HEK293 (cell line): ENCODE data around the gene FYCO1.

Experiments used
- CTCF ChIA-PET: fragments of 350-600 bp; formaldehyde crosslinking; extraction: SDS; loops from one replicate; lab custom pipeline; 2021; ENCODE audit warnings: antibody characterized with exemption; lab: Yijun Ruan, JAX
- POLR2A ChIA-PET: fragments of 300-600 bp; formaldehyde crosslinking; extraction: SDS; loops from one replicate; lab custom pipeline; 2020; ENCODE audit warnings: antibody characterized with exemption, inconsistent platforms; lab: Yijun Ruan, JAX
- H3K27ac ChIP-seq: fragments of 200-500 bp; sonication (Bioruptor generic); 2 replicates; pipeline ENCODE4 v1.5.1; 2014; ENCODE audit warnings: low read depth, low read length, control low read depth, inconsistent platforms; ENCODE audit errors: extremely low read depth
- H3K36me3 ChIP-seq, 2 experiments: fragments of 200-500 bp in 1 of 2; sonication (Bioruptor generic) in 1 of 2; 1 replicate in 1 of 2; 2 replicates in 1 of 2; pipeline ENCODE4 v1.5.1; 2014 to 2017; ENCODE audit warnings: inconsistent platforms in 2 of 2, low read length in 2 of 2; ENCODE audit not compliant: control insufficient read depth in 2 of 2, insufficient read depth in 1 of 2
- H3K4me1 ChIP-seq: fragments of 200-500 bp; sonication (Bioruptor generic); 2 replicates; pipeline ENCODE4 v1.5.1; 2014; ENCODE audit warnings: mild to moderate bottlenecking, low read length, inconsistent platforms; ENCODE audit not compliant: control insufficient read depth, insufficient read depth
- H3K4me3 ChIP-seq: 2 replicates; pipeline ENCODE4 v1.5.1; 2011; ENCODE audit warnings: low read depth, mild to moderate bottlenecking, control low read depth, low read length, moderate library complexity
- H3K9me3 ChIP-seq: fragments of 200-500 bp; sonication (Bioruptor generic); 2 replicates; pipeline ENCODE4 v1.5.1; 2014; ENCODE audit warnings: low read depth, low read length, inconsistent platforms; ENCODE audit not compliant: control insufficient read depth, insufficient read depth
- ELK4 ChIP-seq: IDR thresholded peaks from 2 replicates; pipeline ENCODE4 v1.6.1; 2011; ENCODE audit warnings: mild to moderate bottlenecking, low read depth, low read length, borderline replicate concordance
- GLIS2 ChIP-seq: fragments of 450-650 bp; formaldehyde crosslinking; IDR thresholded peaks from 2 replicates; pipeline ENCODE4 v1.5.1; 2016; ENCODE audit warnings: missing biosample characterization, missing genetic modification characterization
- IKZF3 ChIP-seq: fragments of 450-650 bp; IDR thresholded peaks from 2 replicates; pipeline ENCODE4 v1.5.0; 2018; ENCODE audit warnings: missing biosample characterization, mild to moderate bottlenecking, missing genetic modification characterization, moderate library complexity
- INSM2 ChIP-seq: fragments of 450-650 bp; formaldehyde crosslinking; IDR thresholded peaks from 2 replicates; pipeline ENCODE4 v1.5.1; 2016; ENCODE audit warnings: missing biosample characterization, missing genetic modification characterization
- MYNN ChIP-seq: fragments of 450-650 bp; formaldehyde crosslinking; IDR thresholded peaks from 2 replicates; pipeline ENCODE4 v1.5.1; 2016; ENCODE audit warnings: missing biosample characterization, missing genetic modification characterization, borderline replicate concordance
- PRDM10 ChIP-seq: fragments of 450-650 bp; formaldehyde crosslinking; IDR thresholded peaks from 2 replicates; pipeline ENCODE4 v1.5.1; 2016; ENCODE audit warnings: missing biosample characterization, missing genetic modification characterization
- ZBTB10 ChIP-seq: fragments of 450-650 bp; formaldehyde crosslinking; IDR thresholded peaks from 2 replicates; pipeline ENCODE4 v1.5.1; 2016; ENCODE audit warnings: missing biosample characterization, missing genetic modification characterization
- ZNF174 ChIP-seq: fragments of 450-650 bp; formaldehyde crosslinking; IDR thresholded peaks from 2 replicates; pipeline ENCODE4 v1.5.0; 2017; ENCODE audit warnings: missing biosample characterization, mild to moderate bottlenecking, missing genetic modification characterization
- ZNF24 ChIP-seq: fragments of 450-650 bp; formaldehyde crosslinking; IDR thresholded peaks from 2 replicates; pipeline ENCODE4 v1.5.1; 2016; ENCODE audit warnings: missing biosample characterization, missing genetic modification characterization
- ZNF324 ChIP-seq: fragments of 450-650 bp; formaldehyde crosslinking; IDR thresholded peaks from 2 replicates; pipeline ENCODE4 v1.5.1; 2016; ENCODE audit warnings: missing biosample characterization, missing genetic modification characterization
- ZNF341 ChIP-seq: fragments of 450-650 bp; formaldehyde crosslinking; IDR thresholded peaks from 2 replicates; pipeline ENCODE4; 2016; ENCODE audit warnings: low read depth, missing biosample characterization, missing genetic modification characterization
- ZNF391 ChIP-seq: fragments of 450-650 bp; formaldehyde crosslinking; IDR thresholded peaks from 2 replicates; pipeline ENCODE4 v1.5.1; 2016; ENCODE audit warnings: low read depth, missing biosample characterization, missing genetic modification characterization, borderline replicate concordance
- ZNF394 ChIP-seq: fragments of 450-650 bp; formaldehyde crosslinking; IDR thresholded peaks from 2 replicates; pipeline ENCODE4 v1.5.1; 2016; ENCODE audit warnings: missing biosample characterization, missing genetic modification characterization, mild to moderate bottlenecking, moderate library complexity, borderline replicate concordance
- ZNF404 ChIP-seq: fragments of 450-650 bp; formaldehyde crosslinking; IDR thresholded peaks from 2 replicates; pipeline ENCODE4 v1.5.1; 2017; ENCODE audit warnings: missing biosample characterization, missing genetic modification characterization
- ZNF426 ChIP-seq: fragments of 450-650 bp; formaldehyde crosslinking; IDR thresholded peaks from 2 replicates; pipeline ENCODE4 v1.5.1; 2017; ENCODE audit warnings: missing biosample characterization, missing genetic modification characterization, mild to moderate bottlenecking, inconsistent platforms, moderate library complexity
- ZNF561 ChIP-seq: fragments of 450-650 bp; IDR thresholded peaks from 2 replicates; pipeline ENCODE4 v1.5.1; 2018; ENCODE audit warnings: missing biosample characterization, missing genetic modification characterization, borderline replicate concordance
- ZNF645 ChIP-seq: fragments of 450-650 bp; formaldehyde crosslinking; IDR thresholded peaks from 2 replicates; pipeline ENCODE4; 2016; ENCODE audit warnings: missing biosample characterization, missing genetic modification characterization
- ZNF747 ChIP-seq: fragments of 450-650 bp; formaldehyde crosslinking; IDR thresholded peaks from 2 replicates; pipeline ENCODE4 v1.5.1; 2016; ENCODE audit warnings: missing biosample characterization, missing genetic modification characterization
- ZNF777 ChIP-seq: fragments of 450-650 bp; formaldehyde crosslinking; IDR thresholded peaks from 2 replicates; pipeline ENCODE4 v1.5.1; 2017; ENCODE audit warnings: missing biosample characterization, missing genetic modification characterization, borderline replicate concordance
- ZNF830 ChIP-seq: fragments of 450-650 bp; IDR thresholded peaks from 2 replicates; pipeline ENCODE4 v1.5.0; 2018; ENCODE audit warnings: missing biosample characterization, missing genetic modification characterization, low read depth, mild to moderate bottlenecking, moderate library complexity
- ZNF837 ChIP-seq: fragments of 450-650 bp; formaldehyde crosslinking; IDR thresholded peaks from 2 replicates; pipeline ENCODE4 v1.5.1; 2016; ENCODE audit warnings: missing biosample characterization, missing genetic modification characterization
- ZXDB ChIP-seq: fragments of 450-650 bp; formaldehyde crosslinking; IDR thresholded peaks from 2 replicates; pipeline ENCODE4 v1.5.1; 2016; ENCODE audit warnings: missing biosample characterization, missing genetic modification characterization

FYCO1 gene

GRCh38 chr3:46007280-46007679, 11.7 kb upstream of the FYCO1 start:
- POLR2A ChIA-PET, result no interaction called here
- TF ChIP-seq ELK4 (no peak), ZNF174 (no peak), ZNF24 (no peak), ZNF830 (no peak), ZNF426 (no peak), ZBTB10 (tag by site-specific recombination) (no peak), INSM2 (tag by site-specific recombination) (no peak), MYNN (tag by site-specific recombination) (no peak), ZNF404 (tag by site-specific recombination) (no peak), ZNF837 (tag by site-specific recombination) (no peak), GLIS2 (tag by site-specific recombination) (no peak)

GRCh38 chr3:46006238-46007032, 10.8 kb upstream of the FYCO1 start:
- no peaks in the 10 kb centered on the region for H3K4me1 ChIP-seq
- H3K36me3 ChIP-seq, result no peaks in the 10 kb centered on the region
- no peak overlapping the region for H3K27ac ChIP-seq
- no peak overlapping the region for H3K4me3 ChIP-seq
- ChIA-PET CTCF (no interaction called here), POLR2A (no interaction called here)
- H3K9me3 ChIP-seq, result no peaks in the 10 kb centered on the region
- TF ChIP-seq ZNF747 (no peak), ZNF645 (tag by site-specific recombination) (no peak), ZNF341 (tag by site-specific recombination) (no peak), ZNF394 (no peak), ZNF391 (tag by site-specific recombination) (no peak), ZXDB (tag by site-specific recombination) (no peak), ZNF426 (no peak), ZNF324 (tag by site-specific recombination) (no peak), PRDM10 (tag by site-specific recombination) (no peak), IKZF3 (no peak), ZNF777 (tag by site-specific recombination) (no peak), ZNF561 (tag by site-specific recombination) (no peak)

More at GRCh38 chr3:46007280-46007679, 11.7 kb upstream of the FYCO1 start:
- H3K4me3 ChIP-seq, result no peak overlapping the region
- no peaks in the 10 kb centered on the region for H3K9me3 ChIP-seq
- no peaks in the 10 kb centered on the region for H3K4me1 ChIP-seq
- no peaks in the 10 kb centered on the region for H3K36me3 ChIP-seq
- H3K27ac ChIP-seq, result no peak overlapping the region
- CTCF ChIA-PET, result no interaction called here
